HG03520 (cell line): ENCODE results near the gene PRDX5.
"Not testable (repeated sequence)": the region's sequence is repeated elsewhere in the genome, so short reads cannot be mapped to it uniquely, and the experiment has no call there.

Source experiments
- ATAC-seq: cut with Tn5 transposase; IDR thresholded peaks from one replicate; pipeline ENCODE4 v1.9.1; 2021; ENCODE audit warnings: mild to moderate bottlenecking, moderate library complexity; ENCODE audit not compliant: unreplicated experiment

Gene PRDX5

GRCh38 chr11:64305075-64305690 lies 12.7 kb upstream of the PRDX5 start, which contains the start of gene ESRRA:
Gene ESRRA, plus strand, starts transcription at chr11:64305524. Its CDS starts 1,656 bp downstream, at chr11:64307180.
- ATAC-seq, result peak; percentile 59

- ATAC-seq, result peak; percentile 21
Measured at GRCh38 chr11:64305691-64306562, 12.0 kb upstream of the PRDX5 start.

GRCh38 chr11:64306563-64306875 lies 11.4 kb upstream of the PRDX5 start:
- ATAC-seq, result no peak

- no peak for ATAC-seq
Measured at GRCh38 chr11:64306876-64307622, 10.9 kb upstream of the PRDX5 start.

GRCh38 chr11:64307795-64308194 lies 10.1 kb upstream of the PRDX5 start:
- not testable (repeated sequence) for ATAC-seq

- ATAC-seq, result no peak
Measured at GRCh38 chr11:64312947-64313346, 5.0 kb upstream of the PRDX5 start.

- ATAC-seq, result no peak
Measured at GRCh38 chr11:64313491-64314145, 4.3 kb upstream of the PRDX5 start.

GRCh38 chr11:64314146-64314804 lies 3.6 kb upstream of the PRDX5 start:
- ATAC-seq, result no peak

GRCh38 chr11:64314805-64315561 lies 2.9 kb upstream of the PRDX5 start:
- no peak for ATAC-seq

- ATAC-seq, result not testable (repeated sequence)
Measured at GRCh38 chr11:64315667-64316526, 2.0 kb upstream of the PRDX5 start.

GRCh38 chr11:64316672-64317324 lies 1.1 kb upstream of the PRDX5 start:
- ATAC-seq, result no peak

GRCh38 chr11:64317325-64317960 lies 478 bp upstream of the PRDX5 start, which contains the start of gene TRMT112:
Gene TRMT112, minus strand, starts transcription at chr11:64317559. Its CDS starts 33 bp downstream, at chr11:64317526.
- peak; percentile 56 for ATAC-seq

- no peak for ATAC-seq
Measured at GRCh38 chr11:64318766-64319761, 1.1 kb downstream of the PRDX5 start.

- ATAC-seq, result no peak
Measured at GRCh38 chr11:64320556-64320955, 2.6 kb downstream of the PRDX5 start.

- ATAC-seq, result no peak
Measured at GRCh38 chr11:64321026-64321425, 3.1 kb downstream of the PRDX5 start.

GRCh38 chr11:64321533-64321932 lies 3.6 kb downstream of the PRDX5 start:
- ATAC-seq, result no peak

GRCh38 chr11:64322925-64323260 lies 5.0 kb downstream of the PRDX5 start:
- no peak for ATAC-seq
